Mucosa of descending colon (tissue), 3 donors: Measurements from ENCODE around the gene BTG1. TPM values are rescaled to one million over a fixed set of nuclear protein-coding genes. Genes with fewer than 3 reads are reported as not detected.

ENCODE experiments used
- ATAC-seq: fragments of 200-7000 bp; cut with Tn5 transposase; one replicate; pipeline ENCODE4 v1.9.1; 2020; ENCODE audit warnings: mild to moderate bottlenecking, moderate library complexity
- DNase-seq, 3 donors: peaks; one replicate each; pipeline ENCODE4 v3.0.0-alpha.2; 2020
- H3K36me3 ChIP-seq: fragments of 200-600 bp; one replicate; pipeline ENCODE4 v1.8.0; 2021; ENCODE audit warnings: low read depth, mild to moderate bottlenecking
- H3K4me1 ChIP-seq: fragments of 200-600 bp; one replicate; pipeline ENCODE4 v1.8.0; 2021; ENCODE audit warnings: low read depth, mild to moderate bottlenecking
- H3K4me3 ChIP-seq: fragments of 200-600 bp; one replicate; pipeline ENCODE4 v1.8.0; 2021; ENCODE audit warnings: mild to moderate bottlenecking
- H3K9me3 ChIP-seq: fragments of 200-600 bp; one replicate; pipeline ENCODE4 v1.8.0; 2021; ENCODE audit warnings: mild to moderate bottlenecking
- CTCF ChIP-seq: fragments of 200-600 bp; IDR thresholded peaks from one replicate; pipeline ENCODE4 v1.8.0; 2022; ENCODE audit warnings: antibody characterized with exemption, mild to moderate bottlenecking
- intact Hi-C, 2 donors: fragments of 100-400 bp; cut with DNase I in 1 of 2; cut with micrococcal nuclease in 1 of 2; formaldehyde crosslinking; loops; one replicate each; pipeline versions ENCODE4 v1.11.0 to v1.11.1; 2022; cut with DNase I, micrococcal nuclease
- total RNA-seq, 3 donors: library from RNA; stranded (reverse); fragmentation: NEBNext Ultra II Directional in 2 of 3; extraction: Animal tissue kit (Norgen Biotek cat#: 25700) in 2 of 3; gene quantifications; one replicate each; pipeline versions ENCODE4 v1.2.1 to v1.2.4, GENCODE V29; 2021 to 2023
- donor health status: DM: no; HTN: no; CAD: no; lungs with moderate emphysema.
- donor health status: DM: no; HTN: no; CAD: no.
- donor health status: DM: no; HTN: yes; CAD: no.

Gene BTG1
- total RNA-seq, 3 donors from 2014 or later: 124 to 176 (median 147) TPM

DNA sequence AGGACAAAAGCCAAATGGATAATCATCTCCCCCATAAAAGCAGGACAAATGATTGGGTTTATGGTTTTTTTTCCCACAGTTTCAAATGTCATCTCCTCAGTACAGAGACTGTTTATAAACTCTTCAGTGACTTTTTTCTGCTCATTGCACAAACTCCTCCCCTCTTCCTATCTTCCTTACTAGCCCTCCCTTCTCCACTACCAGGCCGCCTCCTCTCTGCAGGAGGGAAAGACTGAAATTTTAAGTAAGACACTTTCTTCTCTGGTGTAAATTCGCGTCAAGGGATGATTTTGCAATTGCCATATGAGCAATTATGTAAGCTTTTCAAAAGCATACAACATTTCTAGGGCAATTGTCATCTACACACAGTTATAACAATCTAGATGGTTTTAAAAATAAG lies 37.0 kb downstream of the BTG1 start:
- ATAC-seq (no peak), DNase-seq (no peak)
- H3K36me3 ChIP-seq: no peaks in the 10 kb centered on the region
- H3K4me1 ChIP-seq: no peaks in the 10 kb centered on the region
- H3K9me3 ChIP-seq: no peaks in the 10 kb centered on the region
- intact Hi-C loops: no loop called here
- TF ChIP-seq CTCF: no peak
- no peak overlapping the region for H3K4me3 ChIP-seq

DNA sequence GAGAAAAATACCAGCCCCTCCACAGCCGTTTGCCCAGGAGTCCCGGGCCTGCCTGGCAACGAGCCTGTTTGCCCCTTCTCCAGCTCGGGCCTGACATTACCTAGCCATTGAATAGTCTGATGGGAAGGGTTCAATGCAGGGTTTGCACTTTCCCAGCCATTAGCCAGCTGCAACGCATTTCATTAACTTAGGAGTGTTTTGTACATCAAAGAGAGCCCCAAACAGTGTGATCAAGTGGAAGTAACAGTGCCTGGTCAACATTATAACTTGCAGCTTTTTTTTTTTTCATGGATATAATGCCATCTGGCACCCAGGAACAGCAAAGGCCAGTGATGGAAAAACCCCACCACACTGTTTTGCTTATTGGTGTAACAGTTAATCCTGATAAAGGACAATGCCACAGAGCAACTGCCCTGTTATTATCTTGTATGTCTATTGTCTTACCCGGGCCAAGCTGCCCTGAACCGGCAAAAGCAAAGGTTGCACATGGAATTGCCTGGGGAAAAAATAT lies 38.0 kb downstream of the BTG1 start:
- Histone ChIP-seq H3K4me3 (no peak overlapping the region), H3K9me3 (no peaks in the 10 kb centered on the region), H3K4me1 (no peaks in the 10 kb centered on the region), H3K36me3 (no peaks in the 10 kb centered on the region)
- no peak for TF ChIP-seq CTCF
- DNase-seq (no peak), ATAC-seq (no peak)
- intact Hi-C loops: no loop called here

DNA sequence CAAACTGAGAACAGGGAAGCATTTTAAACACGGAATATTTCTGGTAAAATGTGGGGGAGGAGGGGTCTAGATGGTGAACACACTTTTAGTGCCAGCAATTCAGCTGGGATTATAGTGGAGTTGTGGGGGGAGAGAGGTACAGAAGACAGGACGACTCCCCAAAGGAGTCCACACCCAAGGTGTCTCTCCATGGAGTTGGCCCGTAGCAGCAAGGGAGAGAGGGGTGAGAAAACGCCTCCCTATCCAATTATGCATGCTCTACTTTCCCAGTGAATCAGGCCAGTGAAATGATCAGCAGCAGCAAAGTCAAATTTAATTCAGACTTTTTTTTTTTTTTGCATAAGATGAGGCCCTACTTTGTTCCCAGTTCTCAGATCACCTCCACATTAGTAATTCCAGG lies 38.6 kb downstream of the BTG1 start:
- no peaks in the 10 kb centered on the region for H3K4me1 ChIP-seq
- no peak for ATAC-seq
- no peak for TF ChIP-seq CTCF
- no peak overlapping the region for H3K4me3 ChIP-seq
- H3K36me3 ChIP-seq: no peaks in the 10 kb centered on the region
- intact Hi-C loops: no loop called here
- H3K9me3 ChIP-seq: no peaks in the 10 kb centered on the region
- DNase-seq: no peak

- no peak for ATAC-seq
- intact Hi-C loops: no loop called here
- no peak overlapping the region for H3K4me3 ChIP-seq
- H3K4me1 ChIP-seq: no peaks in the 10 kb centered on the region
- no peak for TF ChIP-seq CTCF
- no peaks in the 10 kb centered on the region for H3K9me3 ChIP-seq
- H3K36me3 ChIP-seq: no peaks in the 10 kb centered on the region
- no peak for DNase-seq
Observed at GRCh38 chr12:92105676-92106075, 40.0 kb downstream of the BTG1 start.

DNA sequence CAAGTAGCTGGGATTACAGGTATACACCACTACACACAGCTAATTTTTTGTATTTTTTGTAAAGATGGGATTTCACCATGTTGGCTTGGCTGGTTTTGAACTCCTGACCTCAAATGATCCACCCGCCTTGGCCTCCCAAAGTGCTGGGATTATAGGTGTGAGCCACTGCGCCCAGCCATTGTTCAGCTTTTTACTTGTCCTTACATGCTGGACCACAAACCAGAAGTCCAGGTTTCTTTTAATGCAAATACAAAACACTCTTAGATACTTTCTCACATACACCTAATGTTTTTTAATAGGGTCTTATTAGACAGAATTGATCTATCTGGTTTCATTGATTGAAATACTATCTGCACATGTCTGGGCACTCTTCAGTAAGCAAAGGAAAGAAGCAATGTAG lies 40.5 kb downstream of the BTG1 start:
- Histone ChIP-seq H3K36me3 (no peaks in the 10 kb centered on the region), H3K4me1 (no peaks in the 10 kb centered on the region), H3K9me3 (no peaks in the 10 kb centered on the region), H3K4me3 (no peak overlapping the region)
- intact Hi-C loops: no loop called here
- no peak for DNase-seq
- TF ChIP-seq CTCF: no peak
- no peak for ATAC-seq

DNA sequence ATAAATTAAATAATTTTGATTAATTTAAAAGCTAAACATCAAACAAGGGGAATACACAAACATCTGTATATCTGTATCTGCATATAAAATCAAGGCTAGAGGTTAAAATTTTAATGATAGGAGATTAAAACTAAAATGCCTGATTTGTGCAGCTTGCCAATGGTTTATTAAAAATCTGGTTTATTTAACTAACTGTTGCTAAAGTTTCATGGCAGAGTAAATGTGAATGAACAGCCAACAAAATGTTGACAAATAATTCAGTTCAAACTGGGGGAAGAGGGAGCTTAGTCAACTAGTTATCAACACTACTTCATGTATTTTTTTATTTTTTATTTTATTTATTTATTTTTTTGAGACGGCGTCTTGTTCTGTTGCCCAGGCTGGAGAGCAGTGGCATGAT lies 43.0 kb downstream of the BTG1 start:
- Histone ChIP-seq H3K4me1 (no peaks in the 10 kb centered on the region), H3K4me3 (no peak overlapping the region), H3K9me3 (no peaks in the 10 kb centered on the region), H3K36me3 (no peaks in the 10 kb centered on the region)
- intact Hi-C loops: no loop called here
- ATAC-seq: no peak
- DNase-seq: no peak
- TF ChIP-seq CTCF: no peak
